ENCODE results near the gene CORO2B.

DNA sequence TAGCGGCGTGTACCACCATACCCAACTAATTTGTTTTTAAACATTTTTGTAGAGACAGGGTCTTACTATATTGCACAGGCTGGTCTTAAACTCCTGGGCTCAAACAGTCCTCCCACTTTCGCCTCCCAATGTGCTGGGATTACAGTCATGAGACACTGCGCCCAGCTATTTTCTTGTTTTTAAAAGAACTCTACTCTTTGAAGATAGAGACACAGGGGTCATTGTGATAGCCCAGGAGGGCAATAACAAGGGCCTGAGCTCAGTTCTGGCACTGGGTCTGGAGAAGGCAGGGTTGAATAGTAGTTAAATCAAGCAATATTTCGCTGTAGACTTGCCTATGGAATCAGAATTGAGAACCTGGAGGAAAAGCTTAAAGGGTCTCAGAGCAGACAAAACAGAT lies 143.1 kb downstream of the CORO2B start:
- TF ChIP-seq POLR2A (IDR thresholded peaks at IDR 0.05; ENCODE audit: extremely low read depth, insufficient read length) (no peak), CTCF (IDR thresholded peaks at IDR 0.05; ENCODE audit: low read depth, low read length) (no peak)
